NCI-H128 (cell line): ENCODE data around the gene TMED7.

Source experiments
- DNase-seq: peaks from one replicate; lab custom pipeline; 2025; ENCODE audit not compliant: unreplicated experiment; lab: John Stamatoyannopoulos, UW

Gene TMED7

GRCh38 chr5:115627295-115627865 lies 1.5 kb upstream of the TMED7 start:
- DNase-seq, result no peak

GRCh38 chr5:115626445-115626823 lies 598 bp upstream of the TMED7 start:
- no peak for DNase-seq

GRCh38 chr5:115624994-115625393 lies 842 bp downstream of the TMED7 start:
- no peak for DNase-seq

GRCh38 chr5:115623658-115624057 lies 2.2 kb downstream of the TMED7 start:
- DNase-seq, result no peak

- no peak for DNase-seq
Observed at GRCh38 chr5:115621365-115621900, 4.4 kb downstream of the TMED7 start.

- no peak for DNase-seq
Observed at GRCh38 chr5:115616892-115617291, 8.9 kb downstream of the TMED7 start.

- no peak for DNase-seq
Observed at GRCh38 chr5:115616472-115616871, 9.4 kb downstream of the TMED7 start.

- no peak for DNase-seq
Observed at GRCh38 chr5:115611873-115612272, 14.0 kb downstream of the TMED7 start.

GRCh38 chr5:115607935-115608334 lies 17.9 kb downstream of the TMED7 start:
- no peak for DNase-seq

- no peak for DNase-seq
Observed at GRCh38 chr5:115605436-115605835, 20.4 kb downstream of the TMED7 start.

GRCh38 chr5:115602591-115603125 lies 23.2 kb downstream of the TMED7 start:
- no peak for DNase-seq

GRCh38 chr5:115601701-115602590 lies 23.9 kb downstream of the TMED7 start, which contains the start of gene TICAM2:
Gene TICAM2 (minus strand): TSS chr5:115602479. CDS start chr5:115581256, 21,223 bp downstream.
- DNase-seq, result no peak

- DNase-seq, result no peak
Observed at GRCh38 chr5:115600766-115601165, 25.1 kb downstream of the TMED7 start.

- no peak for DNase-seq
Observed at GRCh38 chr5:115599924-115600323, 25.9 kb downstream of the TMED7 start.

GRCh38 chr5:115599502-115599901 lies 26.3 kb downstream of the TMED7 start:
- no peak for DNase-seq

- DNase-seq, result no peak
Observed at GRCh38 chr5:115594128-115595047, 31.4 kb downstream of the TMED7 start.

- DNase-seq, result no peak
Observed at GRCh38 chr5:115589043-115589442, 36.8 kb downstream of the TMED7 start.

- DNase-seq, result no peak
Observed at GRCh38 chr5:115588640-115589039, 37.2 kb downstream of the TMED7 start.

GRCh38 chr5:115586525-115587146 lies 39.2 kb downstream of the TMED7 start:
- DNase-seq, result no peak

- no peak for DNase-seq
Observed at GRCh38 chr5:115585265-115585664, 40.6 kb downstream of the TMED7 start.
